K562 (cell line): ENCODE data around the gene POU2F3. TPM values are rescaled to one million over a fixed set of nuclear protein-coding genes. Genes with fewer than 3 reads are reported as not detected.

Experiments
- ATAC-seq: fragments of 200-7000 bp; cut with Tn5 transposase; 3 replicates; pipeline ENCODE4 v1.9.1; 2020; ENCODE audit warnings: moderate library complexity
- BruUV-seq: library from RNA; stranded (reverse); fragments of 400-500 nt; replicated peaks from 2 replicates; lab custom pipeline; 2021; lab: Mats Ljungman, UMichigan
- CTCF ChIA-PET: fragments of 300-600 bp; formaldehyde crosslinking; extraction: SDS; loops from one replicate; lab custom pipeline; 2021; ENCODE audit warnings: low intra/inter-chr PET ratio; lab: Yijun Ruan, JAX
- POLR2A ChIA-PET: fragments of 300-600, 350-650 bp; sonication (Branson Sonifier 250); formaldehyde crosslinking; extraction: SDS; loops from one replicate; lab custom pipeline; 2021; ENCODE audit warnings: antibody characterized with exemption, inconsistent platforms; lab: Yijun Ruan, JAX
- DNase-seq, 4 experiments: peaks; one replicate each; pipeline versions ENCODE4 v3.0.0 to v3.0.0-alpha.2; 2011 to 2018; ENCODE audit warnings: low spot score in 3 of 4, mixed read lengths in 3 of 4; ENCODE audit errors: extremely low read depth in 1 of 4
- FAIRE-seq: peaks from 2 replicates; lab custom pipeline; 2011; peaks lifted over from hg19 to GRCh38; lab: Jason Lieb, UNC
- H2AFZ ChIP-seq: 2 replicates; pipeline ENCODE4 v1.6.0; 2011; ENCODE audit warnings: low read depth, low read length, control low read depth, inconsistent platforms
- H3K27ac ChIP-seq: fragments of 200-600 bp; 3 replicates; pipeline ENCODE4 v1.8.0; 2011; ENCODE audit warnings: low read depth, mild to moderate bottlenecking, control low read depth, inconsistent platforms, low read length, moderate library complexity, mixed read lengths; ENCODE audit errors: extremely low read depth
- H3K27me3 ChIP-seq, 2 experiments: fragments of 300-600 bp in 1 of 2; 2 replicates in 1 of 2; 3 replicates in 1 of 2; pipeline versions ENCODE4 v1.6.0 to v1.8.0; 2011; ENCODE audit warnings: inconsistent platforms in 2 of 2, low read length in 2 of 2, mild to moderate bottlenecking in 1 of 2, mixed read lengths in 1 of 2, moderate library complexity in 1 of 2; ENCODE audit not compliant: control insufficient read depth in 2 of 2, insufficient read depth in 2 of 2
- H3K36me3 ChIP-seq: fragments of 300-600 bp; 3 replicates; pipeline ENCODE4 v1.8.0; 2011; ENCODE audit warnings: mild to moderate bottlenecking, low read length, inconsistent platforms; ENCODE audit not compliant: control insufficient read depth, insufficient read depth
- H3K4me1 ChIP-seq, 2 experiments: fragments of 200-600 bp in 1 of 2; replicated peaks in 1 of 2; 2 replicates in 1 of 2; 3 replicates in 1 of 2; pipeline versions ENCODE4 v1.5.1 to v1.8.0; 2011; ENCODE audit warnings: inconsistent platforms in 2 of 2, low read length in 2 of 2, mild to moderate bottlenecking in 1 of 2, mixed read lengths in 1 of 2, moderate library complexity in 1 of 2; ENCODE audit not compliant: control insufficient read depth in 2 of 2, insufficient read depth in 2 of 2
- H3K4me2 ChIP-seq: 2 replicates; pipeline ENCODE4 v1.6.1; 2011; ENCODE audit warnings: low read length, control low read depth, inconsistent platforms, mixed read lengths; ENCODE audit not compliant: insufficient read depth
- H3K4me3 ChIP-seq: fragments of 200-600 bp; sonication (generic), shearing (Covaris generic); 2 replicates; pipeline ENCODE4 v1.5.1; 2016; ENCODE audit warnings: control low read depth, inconsistent platforms
- H3K79me2 ChIP-seq: fragments of 200-600 bp; 3 replicates; pipeline ENCODE4 v1.8.0; 2011; ENCODE audit warnings: low read length, inconsistent platforms; ENCODE audit not compliant: control insufficient read depth, insufficient read depth
- H3K9ac ChIP-seq, 2 experiments: 2 replicates each; pipeline versions ENCODE4 v1.6.0 to v1.6.1; 2011; ENCODE audit warnings: low read depth in 2 of 2, low read length in 2 of 2, control low read depth in 1 of 2, inconsistent platforms in 1 of 2, mild to moderate bottlenecking in 1 of 2, mixed read lengths in 1 of 2; ENCODE audit not compliant: insufficient read depth in 1 of 2
- H3K9me1 ChIP-seq: one replicate; pipeline ENCODE4 v1.6.0; 2011; ENCODE audit warnings: inconsistent platforms, mild to moderate bottlenecking, low read length, moderate library complexity; ENCODE audit not compliant: control insufficient read depth, insufficient read depth
- H3K9me3 ChIP-seq: replicated peaks from 2 replicates; pipeline ENCODE4 v1.5.1; 2011; ENCODE audit warnings: low read depth, low read length, inconsistent platforms; ENCODE audit not compliant: control insufficient read depth, insufficient read depth
- H4K20me1 ChIP-seq: replicated peaks from 2 replicates; pipeline ENCODE4 v1.6.1; 2011; ENCODE audit warnings: low read length, inconsistent platforms, mixed read lengths; ENCODE audit not compliant: control insufficient read depth, insufficient read depth
- CXXC5 ChIP-seq: fragments of 250-450 bp; sonication (Bioruptor Pico); IDR thresholded peaks from 2 replicates; pipeline ENCODE4 v1.8.0; 2022; ENCODE audit warnings: inconsistent platforms, mild to moderate bottlenecking, moderate library complexity
- ETV1 ChIP-seq: fragments of 450-650 bp; conservative IDR thresholded peaks from 2 replicates; pipeline ENCODE4 v1.6.1; 2016; ENCODE audit warnings: missing genetic modification characterization, control low read depth, low read depth, missing compliant biosample characterization
- HCFC1 ChIP-seq: IDR thresholded peaks from 2 replicates; pipeline ENCODE4 v1.6.1; 2012; ENCODE audit warnings: low read depth, low read length, improper control_type of control experiment
- LEF1 ChIP-seq: fragments of 450-650 bp; IDR thresholded peaks from 2 replicates; pipeline ENCODE4 v1.6.1; 2016; ENCODE audit warnings: mild to moderate bottlenecking
- NCOR1 ChIP-seq: fragments of 450-650 bp; IDR thresholded peaks from 2 replicates; pipeline ENCODE4 v1.6.1; 2016; ENCODE audit warnings: mild to moderate bottlenecking, moderate library complexity
- NFRKB ChIP-seq: fragments of 450-650 bp; IDR thresholded peaks from 2 replicates; pipeline ENCODE4 v1.6.1; 2016; ENCODE audit warnings: low read depth
- PHB2 ChIP-seq: fragments of 450-650 bp; IDR thresholded peaks from 2 replicates; pipeline ENCODE4 v1.6.1; 2017; ENCODE audit warnings: low read depth
- POU5F1 ChIP-seq: fragments of 150-350 bp; IDR thresholded peaks from 2 replicates; pipeline ENCODE4 v1.6.1; 2014; ENCODE audit warnings: borderline replicate concordance, low read length, low read depth, mild to moderate bottlenecking; ENCODE audit not compliant: partially characterized antibody
- RBM17 ChIP-seq: fragments of 200-400 bp; formaldehyde crosslinking; IDR thresholded peaks from 2 replicates; pipeline ENCODE4 v1.6.1; 2017; ENCODE audit warnings: low read depth, mild to moderate bottlenecking, low read length, borderline replicate concordance
- RBM34 ChIP-seq: fragments of 200-400 bp; formaldehyde crosslinking; IDR thresholded peaks from 2 replicates; pipeline ENCODE4 v1.6.1; 2018; ENCODE audit warnings: low read length, borderline replicate concordance; ENCODE audit not compliant: insufficient read depth
- STAT5A ChIP-seq: IDR thresholded peaks from 2 replicates; pipeline ENCODE4 v1.6.1; 2012; ENCODE audit warnings: low read length, inconsistent platforms, borderline replicate concordance
- TBP ChIP-seq: optimal IDR thresholded peaks from 2 replicates; pipeline ENCODE3; 2011; ENCODE audit warnings: low read depth, low read length, improper control_type of control experiment
- TRIM24 ChIP-seq, 2 experiments: fragments of 450-650 bp; IDR thresholded peaks; 2 replicates each; pipeline ENCODE4 v1.6.1; 2016
- YBX1 ChIP-seq: fragments of 450-650 bp; IDR thresholded peaks from 2 replicates; pipeline ENCODE4 v1.7.1; 2016; ENCODE audit warnings: mild to moderate bottlenecking
- ZNF224 ChIP-seq: sonication (generic); formaldehyde crosslinking; IDR thresholded peaks from 2 replicates; pipeline ENCODE4 v1.8.0; 2022; ENCODE audit warnings: mild to moderate bottlenecking, missing genetic modification reagents
- ZNF589 ChIP-seq: fragments of 200-800 bp; sonication (Bioruptor generic); IDR thresholded peaks from 2 replicates; pipeline ENCODE4 v1.6.1; 2016; ENCODE audit warnings: low read depth, missing genetic modification characterization, missing compliant biosample characterization
- WGBS: fragments of 100-300 bp; shearing (Covaris generic); methylation state at CpG from one replicate; pipeline ENCODE4 v1.1.6; 2016; ENCODE audit warnings: low coverage, mixed read lengths; ENCODE audit not compliant: insufficient coverage; ENCODE audit errors: missing lambda C conversion rate; 5-methylcytosine and 5-hydroxymethylcytosine counted together
- in situ Hi-C: fragments of 300-500 bp; cut with MboI; formaldehyde crosslinking; loops from 4 replicates; pipeline ENCODE4 v1.15.0; 2018; ENCODE audit warnings: inconsistent platforms, mixed read lengths
- intact Hi-C: fragments of 100-400 bp; cut with micrococcal nuclease; formaldehyde crosslinking; loops from 2 replicates; pipeline ENCODE4 v1.14.2; 2022
- polyA plus RNA-seq, 8 experiments: library from polyadenylated mRNA; depleted of rRNA in 4 of 8; stranded (reverse) in 5 of 8; unstranded in 3 of 8; fragments of >200 nt; fragmentation: Nextera tagmentation in 2 of 8; fragmentation: Illumina TruSeq in 1 of 8; extraction: Ambion mirVana in 2 of 8; extraction: Trizol in 1 of 8; gene quantifications; 2 replicates each; pipeline versions ENCODE4 v1.2.1 to v1.2.3, GENCODE V29; 2011 to 2014; ENCODE audit warnings: inconsistent platforms in 1 of 8, missing spikeins in 1 of 8
- total RNA-seq, 7 experiments: library from RNA; depleted of rRNA in 6 of 7; stranded (reverse); fragments of >200 nt in 6 of 7; fragmentation: Illumina TruSeq in 2 of 7; extraction: Trizol in 2 of 7; gene quantifications; 2 replicates each; pipeline versions ENCODE4 v1.2.1 to v1.2.3, GENCODE V29; 2011 to 2021; ENCODE audit warnings: low replicate concordance in 1 of 7
- TF ChIP-seq, protein P1 (sequence below): IDR thresholded peaks from 3 replicates; pipeline ENCODE4 v1.6.1; 2011; ENCODE audit warnings: borderline replicate concordance, mild to moderate bottlenecking; ENCODE audit not compliant: insufficient read length, insufficient read depth

Gene POU2F3
- total and polyA plus RNA-seq, 9 of the 15 experiments (the other 6 are each of a cell fraction or from before 2014, with no cell fraction given), result not detected

- TF ChIP-seq, protein P1, sequence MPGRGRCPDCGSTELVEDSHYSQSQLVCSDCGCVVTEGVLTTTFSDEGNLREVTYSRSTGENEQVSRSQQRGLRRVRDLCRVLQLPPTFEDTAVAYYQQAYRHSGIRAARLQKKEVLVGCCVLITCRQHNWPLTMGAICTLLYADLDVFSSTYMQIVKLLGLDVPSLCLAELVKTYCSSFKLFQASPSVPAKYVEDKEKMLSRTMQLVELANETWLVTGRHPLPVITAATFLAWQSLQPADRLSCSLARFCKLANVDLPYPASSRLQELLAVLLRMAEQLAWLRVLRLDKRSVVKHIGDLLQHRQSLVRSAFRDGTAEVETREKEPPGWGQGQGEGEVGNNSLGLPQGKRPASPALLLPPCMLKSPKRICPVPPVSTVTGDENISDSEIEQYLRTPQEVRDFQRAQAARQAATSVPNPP, result no peak
- no peak for TF ChIP-seq LEF1
- TF ChIP-seq TRIM24 (IDR thresholded peaks at IDR 0.05), result no peak
- no peak for TF ChIP-seq PHB2
Measured at GRCh38 chr11:120235024-120235628, 4.8 kb upstream of the POU2F3 start (continued).

GRCh38 chr11:120236169-120237107 is 3.5 kb upstream of the POU2F3 start:
- H3K9me3 ChIP-seq, result no peaks in the 10 kb centered on the region
- no peaks in the 10 kb centered on the region for H3K79me2 ChIP-seq
- 3% methylated on average over 5 of the region's 5 CpGs for WGBS
- BruUV-seq, result TSS peak; percentile 100
- H3K27me3 ChIP-seq, result peaks cover 8 to 58% of the 10 kb centered on the region in 2 experiments; a peak in 4 of 5 replicates
- peak; percentile 25 to 70 (median 50) for DNase-seq
- H4K20me1 ChIP-seq, result peaks cover 13% of the 10 kb centered on the region
- in situ Hi-C loops (loop anchor here (5.0 kb wide), 1 partner anchor 71 kb away; no protein-coding TSS in a partner anchor), intact Hi-C loops (no loop called here)
- no peak overlapping the region for H3K4me3 ChIP-seq
- ChIA-PET POLR2A (interaction anchor here (0.6 to 1.9 kb wide), 6 partner anchors 12 to 229 kb away, joined by 3 to 7 read pairs (median 3); partner anchors contain the start of gene ARHGEF12), CTCF (interaction anchor here (1.0 to 3.7 kb wide), 3 partner anchors 63 to 1355 kb away, joined by 4 to 43 read pairs (median 35); no protein-coding TSS in a partner anchor)
- no peak overlapping the region for H2AFZ ChIP-seq
- H3K36me3 ChIP-seq, result no peaks in the 10 kb centered on the region
- H3K4me1 ChIP-seq, result 0 out of 5 replicates have a peak, but pooled peaks cover 0 to 3% of the 10 kb centered on the region in 2 experiments
- H3K9me1 ChIP-seq, result peaks cover 2% of the 10 kb centered on the region
- no peak overlapping the region for H3K9ac ChIP-seq
- peak; percentile 85 for ATAC-seq
- no peak overlapping the region; the same call in 2 of the 3 replicates for H3K27ac ChIP-seq
- no peak for FAIRE-seq
- H3K4me2 ChIP-seq, result no peak overlapping the region
- TF ChIP-seq CXXC5 (CRISPR knock-in tag), result no peak
- no peak for TF ChIP-seq ZNF224 (CRISPR knock-in tag)
- no peak for TF ChIP-seq POU5F1
- TF ChIP-seq RBM34, result no peak
- TF ChIP-seq NCOR1, result peak; percentile 64
- TF ChIP-seq ETV1 (tag), result no peak
- peak; percentile 98 for TF ChIP-seq TBP
- TF ChIP-seq, protein P1, result no peak
- TF ChIP-seq HCFC1, result peak; percentile 10; the same call in 1 of the 2 replicates
- TF ChIP-seq ZNF589 (CRISPR knock-in tag), result no peak
- no peak for TF ChIP-seq YBX1
- TF ChIP-seq RBM17, result no peak
- TF ChIP-seq NFRKB, result no peak
- TF ChIP-seq STAT5A, result 0 out of 2 replicates have a peak, but pooled peaks have one; percentile 40
